HG02852 (cell line): ENCODE data around the gene GALR1.

Experiments used
- ATAC-seq: cut with Tn5 transposase; IDR thresholded peaks from one replicate; pipeline ENCODE4 v1.9.1; 2021; ENCODE audit warnings: mild to moderate bottlenecking, moderate library complexity; ENCODE audit not compliant: unreplicated experiment

GALR1 gene

GRCh38 chr18:77316641-77317040 lies 67.0 kb downstream of the GALR1 start:
- no peak for ATAC-seq

GRCh38 chr18:77320971-77321559 lies 71.4 kb downstream of the GALR1 start:
- ATAC-seq = no peak

GRCh38 chr18:77321823-77322805 lies 72.5 kb downstream of the GALR1 start:
- ATAC-seq = no peak

- ATAC-seq = no peak
Observed at GRCh38 chr18:77323640-77324299, 74.1 kb downstream of the GALR1 start.
